Dermis blood vessel endothelial cell (primary cell): ENCODE data around the gene CACNB2. TPM values are rescaled to one million over a fixed set of nuclear protein-coding genes. Genes with fewer than 3 reads are reported as not detected.

Source experiments
- DNase-seq: peaks from one replicate; pipeline ENCODE4 v3.0.0; 2010
- total RNA-seq: library from RNA; depleted of rRNA; stranded (reverse); fragments of >200 nt; gene quantifications from 2 replicates; pipeline ENCODE4 v1.2.3, GENCODE V29; 2014

Gene CACNB2
- total RNA-seq, 1 donor from 2014 or later, result not detected

DNA sequence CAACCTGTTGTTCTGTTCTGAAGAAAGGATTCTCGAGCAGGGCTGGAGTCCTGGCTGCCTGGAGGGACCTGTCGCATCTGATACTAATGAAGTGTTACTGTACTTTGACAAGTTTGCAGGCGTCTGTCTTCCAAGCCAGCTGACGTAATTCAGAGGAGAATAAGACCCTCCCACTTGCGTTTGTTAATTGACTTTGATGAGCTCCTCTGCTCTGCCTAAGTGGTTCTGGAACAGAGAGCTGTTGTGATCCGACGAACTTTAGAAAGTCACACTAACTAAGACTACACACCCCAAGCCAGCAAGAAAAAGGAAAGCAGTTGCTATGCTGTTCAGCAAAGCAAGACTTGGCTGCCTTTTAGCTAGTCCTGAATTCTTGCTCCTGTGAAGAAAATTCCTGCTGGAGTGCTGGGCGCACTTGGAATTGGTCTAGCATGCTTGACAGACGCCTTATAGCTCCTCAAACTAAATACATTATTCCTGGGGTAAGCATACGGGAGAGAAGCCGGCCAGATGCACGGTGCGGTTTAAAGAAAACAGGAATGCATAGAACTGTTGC is 200.3 kb downstream of the CACNB2 start:
- no peak for DNase-seq

DNA sequence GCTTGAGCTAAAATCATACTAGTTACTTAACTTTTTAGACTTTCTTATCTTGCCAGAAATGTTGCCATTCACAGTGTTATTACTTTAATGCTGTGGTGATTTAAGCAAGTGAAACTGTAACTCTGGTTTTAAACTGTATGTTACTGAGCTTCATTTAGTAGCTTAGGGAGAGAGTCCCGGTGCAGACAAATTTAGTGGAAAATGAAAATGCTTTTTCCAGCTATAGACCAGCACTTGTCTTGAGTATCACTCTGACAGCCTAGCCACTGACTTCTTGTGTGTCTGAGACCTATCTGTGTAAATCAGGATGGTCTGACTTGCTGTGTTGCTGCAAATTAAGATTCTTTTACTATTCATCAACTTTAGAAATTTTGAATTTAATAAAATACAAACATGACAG is 200.8 kb downstream of the CACNB2 start:
- DNase-seq, result no peak

DNA sequence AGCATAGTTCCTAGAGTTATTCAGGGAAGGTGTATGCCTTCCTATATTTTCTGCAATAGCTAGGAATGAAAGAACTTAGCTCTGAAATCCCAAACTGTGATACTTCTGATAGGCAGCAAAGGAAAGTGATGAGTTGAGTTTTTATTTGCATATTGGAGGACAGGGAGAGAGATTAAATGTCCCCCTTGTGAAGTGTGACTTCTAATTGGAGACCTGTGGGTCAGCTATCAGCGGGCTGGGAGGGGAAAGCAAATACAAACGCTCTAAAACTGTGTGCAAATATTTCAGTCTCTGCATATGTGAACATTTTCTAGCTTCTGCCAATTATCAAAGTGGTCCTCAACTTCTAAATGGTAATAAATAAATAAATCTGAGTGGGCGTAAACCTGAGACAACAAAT is 203.3 kb downstream of the CACNB2 start:
- DNase-seq, result no peak

DNA sequence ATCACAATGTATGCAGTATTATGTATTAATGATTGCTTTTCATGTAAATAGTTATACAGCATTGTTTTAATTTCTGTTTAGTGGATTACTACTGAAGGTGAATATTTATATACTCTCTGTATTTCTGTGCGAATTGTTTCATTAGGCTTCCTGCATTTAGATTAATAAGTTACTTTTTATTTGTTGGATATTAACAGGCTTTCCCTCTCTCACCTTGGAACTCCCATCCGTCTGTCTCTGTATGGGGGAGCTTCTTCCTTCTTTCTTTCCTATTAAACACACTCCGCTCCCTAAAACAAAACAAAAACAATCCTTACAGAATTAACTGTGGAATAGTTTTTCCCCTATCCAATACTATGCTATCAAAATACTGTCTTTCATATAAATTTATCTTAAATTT is 205.1 kb downstream of the CACNB2 start:
- no peak for DNase-seq

DNA sequence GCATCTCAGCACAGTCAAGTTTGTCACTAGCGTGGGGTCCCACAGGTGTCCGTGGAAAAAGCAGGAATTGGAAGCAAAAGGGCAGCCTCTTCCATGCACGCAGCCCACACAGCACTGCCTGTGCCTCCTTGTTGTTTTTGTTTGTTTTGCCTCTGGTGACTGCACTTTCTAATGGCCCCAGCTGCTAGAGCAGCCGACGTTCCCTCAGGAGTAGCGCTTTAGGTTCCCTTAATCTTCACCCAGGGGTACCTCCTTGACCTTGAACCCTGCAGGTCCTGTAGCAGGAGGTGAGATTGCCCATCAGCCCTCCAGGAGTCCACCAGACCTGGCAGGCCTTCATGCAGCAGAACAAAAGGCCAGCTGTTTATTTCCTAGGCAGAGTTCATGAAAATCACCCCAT is 210.1 kb downstream of the CACNB2 start:
- DNase-seq, result no peak

DNA sequence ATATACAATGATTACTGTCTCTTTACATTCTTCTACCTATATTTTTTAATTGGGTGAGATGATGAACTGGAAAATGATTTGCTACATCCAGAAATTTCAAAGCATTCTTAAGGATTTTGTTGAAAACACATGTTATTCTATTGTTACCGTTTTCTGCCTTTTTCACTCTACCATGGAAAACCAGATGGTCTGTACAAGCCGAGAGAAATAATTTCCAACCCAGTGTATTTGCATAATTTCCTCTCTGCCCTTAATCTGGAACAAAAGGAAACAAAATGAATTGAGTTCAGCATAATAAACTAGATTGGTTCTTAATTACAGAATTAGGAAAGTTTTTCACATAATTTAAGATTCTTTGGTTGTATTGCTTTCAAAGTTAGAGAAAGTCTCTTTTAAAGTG is 211.2 kb downstream of the CACNB2 start:
- DNase-seq, result no peak

DNA sequence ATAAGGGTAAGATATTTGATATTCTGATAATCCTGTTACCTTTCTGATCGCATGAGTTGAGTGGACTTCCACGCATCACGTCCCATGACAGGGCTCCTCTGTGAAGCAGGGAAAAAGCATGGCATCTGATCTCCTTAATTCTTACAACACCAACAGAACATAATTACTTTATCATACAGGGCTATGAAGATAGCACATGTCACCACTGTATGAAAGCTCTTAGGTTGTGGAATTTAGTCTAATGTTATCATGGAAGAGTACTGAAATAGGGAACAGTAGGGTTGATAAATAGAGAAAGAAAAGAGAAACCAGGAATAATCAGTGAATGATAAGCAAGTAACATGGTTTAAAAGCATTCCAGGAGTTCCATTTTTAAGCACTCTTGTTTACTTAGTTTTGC is 212.0 kb downstream of the CACNB2 start:
- DNase-seq, result no peak

DNA sequence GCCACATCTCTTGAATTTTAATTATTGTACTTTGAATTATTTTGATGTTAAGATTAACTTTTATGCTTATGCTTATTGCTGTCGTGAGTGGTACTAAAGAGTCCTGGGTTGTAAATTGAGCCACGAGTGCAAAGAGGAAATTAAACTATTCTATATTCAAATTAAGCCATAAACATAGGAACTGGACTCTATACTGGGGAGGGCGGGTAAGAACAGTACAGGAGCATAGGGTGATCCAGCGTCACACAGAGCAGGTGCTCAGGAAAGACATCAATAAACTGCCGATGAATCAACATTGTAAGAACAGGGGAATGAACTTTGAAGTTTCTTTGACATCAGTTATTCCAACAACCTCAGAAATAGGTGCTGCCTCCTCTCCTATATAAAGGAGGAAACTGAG is 219.6 kb downstream of the CACNB2 start:
- no peak for DNase-seq

DNA sequence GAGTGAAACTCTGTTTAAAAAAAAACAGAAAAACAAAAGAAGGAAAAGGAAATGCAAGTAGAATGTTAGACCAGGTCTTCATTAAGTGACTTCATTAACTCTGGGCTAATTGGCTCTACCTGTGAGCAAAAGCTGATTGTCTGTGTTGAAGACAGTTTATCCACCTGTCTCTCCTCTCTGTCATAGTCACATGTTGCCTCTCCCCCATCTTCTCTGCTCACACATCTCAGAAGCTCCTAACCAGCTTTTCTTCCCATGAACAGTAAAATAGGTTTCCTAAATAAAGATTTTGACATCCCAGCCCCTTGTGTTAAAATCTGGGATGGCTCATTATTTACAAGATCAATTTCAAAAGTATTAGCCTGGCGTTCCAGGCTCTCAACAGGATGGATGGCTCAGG is 222.7 kb downstream of the CACNB2 start:
- no peak for DNase-seq

DNA sequence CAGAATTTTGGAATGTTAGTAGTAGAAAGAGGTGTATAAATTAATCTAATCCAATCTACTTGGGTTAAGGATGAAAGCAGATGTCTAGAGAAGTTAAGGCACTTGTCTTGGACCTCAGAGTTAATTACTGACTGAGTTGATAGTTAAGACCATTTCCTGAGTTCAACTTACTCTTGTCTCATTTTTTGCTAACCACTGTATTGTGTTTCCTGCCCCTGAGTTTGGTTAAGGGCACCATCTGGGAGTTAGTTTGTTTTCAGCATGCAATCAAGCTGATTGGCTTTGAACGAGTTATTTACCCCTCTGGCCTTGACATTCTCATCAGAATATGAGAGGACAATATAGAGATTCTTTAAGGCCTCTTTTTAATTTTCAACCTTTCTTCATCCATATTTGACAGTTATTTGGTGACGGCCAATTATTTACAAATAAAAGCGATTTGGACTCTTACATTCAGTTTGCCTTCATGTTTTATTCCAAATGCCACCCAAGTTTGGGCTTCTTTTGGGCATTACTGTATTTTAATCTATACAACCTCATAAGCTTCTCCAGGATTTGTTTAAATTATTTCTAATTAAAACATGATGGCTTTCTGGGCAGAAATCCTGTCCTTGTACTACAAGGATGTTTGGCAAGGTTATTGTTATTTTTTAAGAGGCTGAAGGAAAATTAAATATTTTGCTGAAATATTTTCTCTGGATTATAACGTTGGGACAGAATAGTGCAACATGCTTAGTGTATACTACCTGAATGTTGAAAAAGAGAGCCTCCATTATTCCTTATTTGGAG is 225.0 kb downstream of the CACNB2 start:
- DNase-seq, result no peak

DNA sequence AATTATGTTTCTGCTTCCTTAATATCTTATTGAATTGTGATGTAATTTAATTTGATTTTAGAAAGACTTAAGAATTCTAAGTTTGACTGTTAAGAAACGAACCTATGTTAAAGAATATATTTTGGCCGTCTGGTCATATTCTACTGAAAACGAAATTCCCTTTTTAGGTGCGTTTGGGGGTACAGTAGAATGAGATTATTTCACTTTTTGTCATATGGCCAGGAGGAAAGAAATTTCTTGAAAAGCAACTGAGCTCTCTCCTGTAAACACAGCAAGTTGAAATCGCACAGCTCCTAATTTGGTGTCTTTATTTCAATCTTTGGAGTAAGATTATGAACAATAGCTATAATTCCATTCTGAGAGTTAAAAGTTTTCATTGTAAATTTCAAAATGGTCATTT is 227.6 kb downstream of the CACNB2 start:
- DNase-seq, result no peak

DNA sequence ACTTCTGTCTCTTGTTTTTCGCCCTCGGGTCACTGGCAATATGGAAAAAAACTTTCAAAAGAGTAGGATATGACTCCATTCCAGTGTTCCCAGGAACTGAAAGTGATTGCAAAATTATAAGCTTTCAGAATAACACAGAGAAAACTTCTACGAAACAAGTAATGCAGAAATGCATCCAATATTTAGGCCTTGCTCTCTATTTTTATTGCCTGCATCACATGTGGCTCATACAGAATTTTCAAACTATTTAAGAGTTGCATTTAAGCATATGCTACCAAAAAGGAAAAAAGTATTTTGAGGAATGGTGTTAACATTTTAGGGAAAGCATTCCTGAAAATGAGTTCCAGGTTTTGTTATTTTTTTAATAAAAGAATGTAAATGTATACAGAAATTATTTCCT is 228.0 kb downstream of the CACNB2 start:
- no peak for DNase-seq

DNA sequence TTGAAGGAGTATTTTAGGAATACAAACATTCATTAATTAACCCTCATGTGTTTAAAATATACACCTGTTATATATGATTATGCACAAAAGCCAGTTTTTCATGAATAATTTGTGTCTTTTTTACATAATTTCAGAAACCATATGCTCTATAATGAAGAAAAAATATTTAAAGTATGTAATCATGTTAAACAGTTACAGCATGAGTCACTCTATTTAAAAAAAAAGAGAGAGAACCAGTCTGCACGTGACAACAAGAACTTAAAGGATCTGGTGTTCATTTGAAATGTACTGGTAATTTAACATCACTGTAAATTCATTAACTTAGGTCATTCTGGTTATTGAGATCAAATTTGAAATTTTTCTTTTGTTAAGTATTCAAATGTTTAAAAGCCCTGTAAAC is 228.5 kb downstream of the CACNB2 start:
- DNase-seq, result no peak

DNA sequence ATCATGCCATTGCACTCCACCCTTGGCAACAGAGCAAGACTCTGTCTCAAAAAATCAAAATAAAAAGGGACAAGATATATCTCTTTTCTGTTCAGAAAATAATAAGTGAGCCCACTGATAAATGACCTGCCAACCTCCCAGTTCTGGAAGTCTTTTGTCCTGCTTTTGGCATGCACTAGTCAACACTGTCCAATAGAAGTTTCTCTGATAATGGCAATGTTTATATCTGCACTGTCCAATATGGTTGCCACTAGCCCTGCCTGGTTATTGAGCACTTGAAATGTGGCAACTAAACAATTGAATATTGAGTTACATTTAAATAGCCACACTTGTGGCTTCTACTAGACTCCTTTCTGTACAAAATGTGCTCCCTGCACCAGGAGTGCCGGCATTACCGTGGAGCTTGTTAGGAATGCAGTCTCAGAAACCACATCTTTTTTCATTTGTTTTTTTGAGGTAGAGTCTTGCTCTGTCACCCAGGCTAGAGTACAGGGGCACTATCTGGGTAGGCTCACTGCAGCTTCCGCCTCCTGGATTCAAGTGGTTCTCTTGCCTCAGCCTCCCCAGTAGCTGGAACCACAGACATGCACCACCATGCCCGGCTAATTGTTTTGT is 229.7 kb downstream of the CACNB2 start:
- no peak for DNase-seq

DNA sequence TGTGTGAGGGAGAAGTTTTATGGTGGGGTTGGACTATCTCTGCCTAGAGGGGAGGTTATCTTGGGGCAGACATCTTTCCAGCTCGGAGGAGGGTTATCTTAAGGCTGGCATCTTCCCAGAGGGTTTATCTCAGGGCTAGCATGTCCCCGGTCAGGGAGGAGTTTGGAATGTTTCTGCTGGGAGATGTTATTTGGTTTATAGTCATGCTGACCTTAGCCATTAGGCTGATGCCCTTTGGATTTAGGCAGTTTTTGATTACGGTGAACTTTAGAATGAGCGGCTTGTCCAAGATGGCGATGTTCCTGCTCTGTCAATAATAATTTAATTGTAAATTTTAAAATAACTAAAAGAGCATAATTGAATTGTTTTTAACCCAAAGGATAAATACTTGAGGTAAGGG is 236.4 kb downstream of the CACNB2 start:
- no peak for DNase-seq

DNA sequence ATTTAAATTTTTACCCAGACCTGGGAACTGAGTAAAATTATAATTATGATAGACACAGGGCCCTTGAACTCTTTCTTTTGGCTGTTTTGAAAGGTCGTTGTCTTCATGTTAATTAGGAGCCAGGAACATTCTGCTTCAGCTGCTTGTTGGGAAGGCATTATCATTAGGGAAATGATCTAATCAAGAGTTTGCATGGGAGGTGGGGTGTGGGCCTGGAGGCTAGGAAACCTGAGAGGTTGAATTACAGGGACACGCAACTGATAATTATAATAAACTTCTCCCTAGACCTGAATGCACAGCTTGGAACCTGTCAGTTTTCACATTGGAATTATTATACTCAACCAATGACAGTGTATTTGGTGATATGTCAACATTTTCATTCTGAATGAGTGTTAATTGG is 237.7 kb downstream of the CACNB2 start:
- no peak for DNase-seq

DNA sequence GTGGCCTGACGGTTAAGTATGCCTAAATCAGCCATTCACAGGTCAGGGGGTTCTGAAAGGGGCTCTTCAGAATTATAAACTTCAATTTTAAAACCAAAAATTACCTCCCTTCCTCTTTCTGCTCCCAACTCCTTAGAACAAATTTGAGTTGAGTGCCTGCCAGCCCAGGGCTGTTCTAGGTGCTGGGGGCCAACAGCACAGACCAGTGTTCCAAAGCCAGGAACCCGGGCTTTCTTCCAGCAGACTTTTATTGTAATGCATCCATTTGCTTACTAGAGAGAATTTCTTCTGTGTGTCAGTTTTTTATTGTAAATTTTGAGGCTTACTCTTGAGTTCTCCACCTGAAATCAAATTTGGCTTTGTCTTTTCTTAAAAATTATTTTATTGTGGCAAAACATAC is 238.5 kb downstream of the CACNB2 start:
- no peak for DNase-seq

DNA sequence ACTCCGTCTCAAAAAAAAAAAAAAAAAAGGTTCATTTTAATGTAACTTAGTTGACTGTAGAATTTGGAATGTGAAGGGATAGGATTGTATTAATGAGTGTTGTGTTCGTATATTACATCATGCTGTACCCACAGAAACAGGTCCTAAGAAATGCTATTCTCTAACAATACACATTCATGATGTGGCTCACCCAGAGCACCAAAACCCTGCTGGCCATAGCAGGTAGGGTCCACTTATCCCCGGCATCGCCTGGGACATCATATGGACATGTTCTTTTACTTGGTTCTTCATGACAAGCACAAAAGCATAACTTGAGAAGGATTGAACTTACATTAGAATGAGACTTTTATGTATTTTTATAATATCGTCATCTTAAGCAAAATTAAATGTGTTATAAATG is 241.5 kb downstream of the CACNB2 start:
- DNase-seq, result no peak

DNA sequence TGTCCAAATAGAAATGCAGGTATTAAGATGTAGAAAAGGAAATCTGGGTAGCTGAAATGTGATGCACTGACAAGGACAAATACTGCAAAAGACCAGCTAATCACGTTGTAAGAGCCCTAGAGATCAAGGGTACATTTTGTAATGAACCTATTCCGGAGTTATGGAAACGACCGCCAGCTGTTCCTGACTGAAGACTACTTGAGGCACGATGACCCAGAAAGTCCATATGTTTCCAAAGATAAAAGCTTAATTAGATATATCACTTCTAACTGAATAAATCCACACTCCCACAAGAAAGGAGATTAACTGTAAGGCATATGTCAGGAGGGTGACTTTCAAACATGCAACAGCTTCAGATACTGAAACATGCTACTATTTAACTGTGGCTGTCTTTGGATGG is 257.7 kb downstream of the CACNB2 start:
- DNase-seq, result no peak

DNA sequence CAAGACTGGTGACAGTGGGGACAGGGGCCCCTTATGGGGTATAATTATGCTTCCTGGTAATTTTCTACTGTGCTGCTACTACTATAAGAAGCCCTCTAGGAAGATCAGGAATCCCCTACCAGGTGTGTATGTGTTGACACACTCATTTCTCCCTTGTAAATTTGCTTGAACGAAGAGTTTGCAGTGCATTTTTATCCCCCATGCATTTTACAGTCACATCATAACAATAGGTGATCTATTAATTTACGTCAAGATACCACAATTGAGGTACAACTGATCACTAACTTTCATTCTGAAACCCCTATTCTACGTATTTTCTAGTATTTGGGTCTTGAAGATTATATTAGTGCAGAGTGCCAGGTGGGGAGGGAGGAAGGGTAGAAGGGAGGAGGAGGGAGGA is 258.9 kb downstream of the CACNB2 start:
- DNase-seq, result no peak

DNA sequence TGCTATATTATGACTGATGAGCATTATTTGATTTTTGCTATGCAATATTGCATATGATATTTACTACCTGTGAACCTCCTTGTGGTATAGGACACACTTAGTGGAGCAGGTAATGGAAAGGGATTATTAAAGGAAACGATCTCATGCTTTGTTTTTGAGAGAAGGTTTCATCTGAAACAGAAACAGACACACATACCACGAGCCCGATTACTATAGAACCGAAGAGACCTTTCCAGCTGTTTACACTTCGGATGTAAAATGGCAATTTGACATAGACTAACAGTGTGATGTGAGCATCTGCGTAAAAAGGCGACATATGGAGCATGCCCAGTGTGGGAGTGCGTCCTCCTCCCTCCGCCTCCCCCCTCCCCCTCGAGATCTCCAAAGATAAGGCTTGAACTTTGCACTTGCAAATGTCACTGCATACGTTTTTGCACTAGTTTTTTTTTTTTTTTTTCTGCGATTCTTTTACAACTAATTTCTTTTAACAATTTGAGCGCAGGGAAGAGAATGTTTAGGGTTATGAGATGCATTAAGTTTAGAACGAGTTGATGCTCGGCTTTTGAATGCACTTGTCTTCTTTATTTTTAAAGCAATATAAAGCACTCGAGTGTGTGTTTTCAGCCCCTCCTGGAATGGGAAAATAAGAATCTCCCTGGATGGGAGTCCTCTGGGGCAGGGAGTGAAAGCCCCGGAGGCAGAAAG is 260.1 kb downstream of the CACNB2 start:
- no peak for DNase-seq

DNA sequence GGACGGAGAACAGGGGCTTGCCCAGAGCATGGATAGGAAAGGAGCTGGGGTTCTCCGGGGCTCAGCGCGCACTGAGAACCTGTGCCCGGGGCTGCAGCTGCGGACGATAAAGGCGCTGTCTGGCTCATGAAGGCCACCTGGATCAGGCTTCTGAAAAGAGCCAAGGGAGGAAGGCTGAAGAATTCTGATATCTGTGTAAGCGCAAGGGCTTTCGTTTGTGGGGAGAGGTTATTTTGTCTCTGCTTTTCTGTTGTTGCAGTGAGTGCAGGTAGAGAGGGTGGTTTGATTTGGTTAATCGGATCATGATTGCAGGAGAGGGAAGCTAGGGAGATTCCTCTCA is 260.7 kb downstream of the CACNB2 start:
- no peak for DNase-seq

DNA sequence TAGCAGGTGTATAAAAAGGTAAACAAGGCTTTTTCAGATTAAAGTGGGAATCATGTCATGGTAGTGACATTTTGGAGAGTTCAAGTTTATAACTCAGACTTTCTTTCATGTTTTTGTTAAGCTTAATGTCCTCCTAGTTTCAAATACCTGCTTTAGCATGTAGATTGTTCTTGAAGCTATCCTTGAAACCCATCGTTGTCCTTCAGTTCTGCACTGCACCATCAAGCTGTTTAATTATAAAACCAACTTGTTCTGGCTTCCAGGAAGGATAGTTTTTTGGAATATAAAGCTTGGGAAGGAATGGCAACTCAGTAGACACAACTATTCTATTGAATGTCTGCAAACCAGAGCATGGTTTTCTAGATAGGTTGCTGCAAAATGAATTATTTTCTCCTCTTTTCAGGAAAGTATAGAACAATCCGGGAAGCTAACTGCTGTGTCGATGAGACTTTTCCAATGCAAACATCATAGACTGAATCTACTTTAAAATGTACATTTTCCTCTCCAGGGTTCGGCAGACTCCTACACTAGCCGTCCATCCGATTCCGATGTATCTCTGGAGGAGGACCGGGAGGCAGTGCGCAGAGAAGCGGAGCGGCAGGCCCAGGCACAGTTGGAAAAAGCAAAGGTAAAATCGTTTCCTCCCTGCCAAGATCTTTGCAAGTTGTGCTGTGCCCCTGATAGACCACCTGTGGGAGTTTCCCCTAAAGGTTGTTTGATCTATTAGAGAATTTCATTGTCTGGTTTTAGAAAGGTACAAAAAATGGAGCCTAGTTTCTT is 261.4 kb downstream of the CACNB2 start:
- DNase-seq, result no peak
